ENCODE results near the gene LEFTY2.

LEFTY2 gene

GRCh38 chr1:225950905-225951497 lies 10.0 kb upstream of the LEFTY2 start:
- in situ Hi-C loops (cut with MboI; ENCODE audit: low pct_unique_long_range_greater_than_20kb, low sequenced_read_pairs, unreplicated experiment), result no loop called here
- TF ChIP-seq CTCF (IDR thresholded peaks at IDR 0.05; ENCODE audit: extremely low read depth, insufficient read depth, missing control alignments), result no peak
- no peak for DNase-seq (ENCODE audit: low spot score)

- in situ Hi-C loops (cut with MboI; ENCODE audit: low pct_unique_long_range_greater_than_20kb, low sequenced_read_pairs, unreplicated experiment), result no loop called here
- no peak for DNase-seq (ENCODE audit: low spot score)
- no peak for TF ChIP-seq CTCF (IDR thresholded peaks at IDR 0.05; ENCODE audit: extremely low read depth, insufficient read depth, missing control alignments)
Measured at GRCh38 chr1:225949041-225949440, 8.0 kb upstream of the LEFTY2 start.

GRCh38 chr1:225946803-225947202 lies 5.8 kb upstream of the LEFTY2 start:
- TF ChIP-seq CTCF (IDR thresholded peaks at IDR 0.05; ENCODE audit: extremely low read depth, insufficient read depth, missing control alignments), result no peak
- no peak for DNase-seq (ENCODE audit: low spot score)
- in situ Hi-C loops (cut with MboI; ENCODE audit: low pct_unique_long_range_greater_than_20kb, low sequenced_read_pairs, unreplicated experiment), result no loop called here

- in situ Hi-C loops (cut with MboI; ENCODE audit: low pct_unique_long_range_greater_than_20kb, low sequenced_read_pairs, unreplicated experiment), result no loop called here
- no peak for DNase-seq (ENCODE audit: low spot score)
- no peak for TF ChIP-seq CTCF (IDR thresholded peaks at IDR 0.05; ENCODE audit: extremely low read depth, insufficient read depth, missing control alignments)
Measured at GRCh38 chr1:225946082-225946620, 5.1 kb upstream of the LEFTY2 start.

GRCh38 chr1:225945564-225945963 lies 4.5 kb upstream of the LEFTY2 start:
- TF ChIP-seq CTCF (IDR thresholded peaks at IDR 0.05; ENCODE audit: extremely low read depth, insufficient read depth, missing control alignments), result no peak
- in situ Hi-C loops (cut with MboI; ENCODE audit: low pct_unique_long_range_greater_than_20kb, low sequenced_read_pairs, unreplicated experiment), result no loop called here
- no peak for DNase-seq (ENCODE audit: low spot score)

GRCh38 chr1:225944951-225945350 lies 3.9 kb upstream of the LEFTY2 start:
- DNase-seq (ENCODE audit: low spot score), result peak; percentile 65
- TF ChIP-seq CTCF (IDR thresholded peaks at IDR 0.05; ENCODE audit: extremely low read depth, insufficient read depth, missing control alignments), result no peak
- in situ Hi-C loops (cut with MboI; ENCODE audit: low pct_unique_long_range_greater_than_20kb, low sequenced_read_pairs, unreplicated experiment), result no loop called here
